ENCODE data around the gene CCHCR1.

Gene CCHCR1

DNA sequence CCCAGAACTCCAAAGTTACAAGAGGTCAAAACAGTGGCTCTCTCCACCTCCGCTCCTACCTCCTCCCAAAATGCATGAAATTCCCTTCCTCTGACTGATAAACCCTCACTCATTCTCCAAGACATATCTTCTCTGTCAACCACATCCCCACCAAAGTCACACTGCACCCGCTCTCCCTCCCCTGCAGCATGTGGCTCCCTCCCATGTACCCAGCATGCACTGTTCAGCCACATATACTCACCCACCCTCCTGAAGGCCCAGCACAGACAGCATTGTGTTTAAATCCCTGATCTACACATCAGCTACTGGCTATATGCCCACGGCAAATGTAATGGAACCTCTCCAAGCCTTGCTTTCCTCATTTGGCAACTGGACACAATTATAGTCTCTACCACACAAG lies 18.4 kb upstream of the CCHCR1 start:
- no peak overlapping the region for H3K4me3 ChIP-seq (ENCODE audit: low read length)
- H3K27ac ChIP-seq (ENCODE audit: low read length) = no peak overlapping the region
- peaks cover 92% of the 10 kb centered on the region for H3K79me2 ChIP-seq (ENCODE audit: low read length)
- H3K27me3 ChIP-seq (ENCODE audit: low read depth, low read length) = no peaks in the 10 kb centered on the region
- H3K36me3 ChIP-seq (replicated peaks; ENCODE audit: low read depth, low read length) = peaks cover 8% of the 10 kb centered on the region
- peaks cover 37% of the 10 kb centered on the region for H3K4me1 ChIP-seq (ENCODE audit: low read length)
- H4K20me1 ChIP-seq (ENCODE audit: insufficient read depth, low read length) = peaks cover 24% of the 10 kb centered on the region
- no peak for TF ChIP-seq EZH2phosphoT487 (IDR thresholded peaks at IDR 0.05; ENCODE audit: low read depth)
- TF ChIP-seq, protein P1, sequence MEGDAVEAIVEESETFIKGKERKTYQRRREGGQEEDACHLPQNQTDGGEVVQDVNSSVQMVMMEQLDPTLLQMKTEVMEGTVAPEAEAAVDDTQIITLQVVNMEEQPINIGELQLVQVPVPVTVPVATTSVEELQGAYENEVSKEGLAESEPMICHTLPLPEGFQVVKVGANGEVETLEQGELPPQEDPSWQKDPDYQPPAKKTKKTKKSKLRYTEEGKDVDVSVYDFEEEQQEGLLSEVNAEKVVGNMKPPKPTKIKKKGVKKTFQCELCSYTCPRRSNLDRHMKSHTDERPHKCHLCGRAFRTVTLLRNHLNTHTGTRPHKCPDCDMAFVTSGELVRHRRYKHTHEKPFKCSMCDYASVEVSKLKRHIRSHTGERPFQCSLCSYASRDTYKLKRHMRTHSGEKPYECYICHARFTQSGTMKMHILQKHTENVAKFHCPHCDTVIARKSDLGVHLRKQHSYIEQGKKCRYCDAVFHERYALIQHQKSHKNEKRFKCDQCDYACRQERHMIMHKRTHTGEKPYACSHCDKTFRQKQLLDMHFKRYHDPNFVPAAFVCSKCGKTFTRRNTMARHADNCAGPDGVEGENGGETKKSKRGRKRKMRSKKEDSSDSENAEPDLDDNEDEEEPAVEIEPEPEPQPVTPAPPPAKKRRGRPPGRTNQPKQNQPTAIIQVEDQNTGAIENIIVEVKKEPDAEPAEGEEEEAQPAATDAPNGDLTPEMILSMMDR (IDR thresholded peaks at IDR 0.05; ENCODE audit: low read depth, low read length) = no peak
- no peaks in the 10 kb centered on the region for H3K9me3 ChIP-seq (ENCODE audit: insufficient read depth, low read length)
- no peak overlapping the region for H3K4me2 ChIP-seq (ENCODE audit: low read length)
- no peak overlapping the region for H2AFZ ChIP-seq (ENCODE audit: low read depth, low read length)
- no peak overlapping the region for H3K9ac ChIP-seq (ENCODE audit: low read length)

DNA sequence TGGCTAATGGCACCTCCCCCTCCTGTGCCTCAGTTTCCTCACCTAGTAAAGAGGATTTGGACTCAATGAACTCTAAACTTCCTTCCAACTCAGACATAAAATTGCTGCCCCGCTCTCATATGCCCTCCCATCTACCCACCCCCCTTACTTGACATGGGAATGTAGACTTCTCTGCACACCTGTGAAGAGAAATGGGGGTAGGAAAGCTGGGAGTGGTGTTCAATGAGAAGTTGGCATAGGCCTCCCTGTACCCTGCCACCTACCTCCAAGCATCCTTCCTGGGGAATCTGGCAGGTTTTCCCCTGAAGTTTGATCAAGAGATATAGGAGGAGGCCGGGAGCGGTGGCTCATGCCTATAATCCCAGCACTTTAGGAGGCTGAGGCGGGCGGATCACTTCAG lies 16.8 kb upstream of the CCHCR1 start:
- Histone ChIP-seq H3K4me1 (ENCODE audit: low read length) (peaks cover 26% of the 10 kb centered on the region), H3K79me2 (ENCODE audit: low read length) (peaks cover 82% of the 10 kb centered on the region), H3K36me3 (replicated peaks; ENCODE audit: low read depth, low read length) (peaks cover 3% of the 10 kb centered on the region), H3K4me2 (ENCODE audit: low read length) (no peak overlapping the region), H3K27me3 (ENCODE audit: low read depth, low read length) (no peaks in the 10 kb centered on the region), H3K4me3 (ENCODE audit: low read length) (no peak overlapping the region), H3K9ac (ENCODE audit: low read length) (no peak overlapping the region), H2AFZ (ENCODE audit: low read depth, low read length) (no peak overlapping the region), H3K27ac (ENCODE audit: low read length) (no peak overlapping the region), H4K20me1 (ENCODE audit: insufficient read depth, low read length) (peaks cover 19% of the 10 kb centered on the region), H3K9me3 (ENCODE audit: insufficient read depth, low read length) (no peaks in the 10 kb centered on the region)
- TF ChIP-seq, protein P1 (IDR thresholded peaks at IDR 0.05; ENCODE audit: low read depth, low read length) = no peak
- TF ChIP-seq EZH2phosphoT487 (IDR thresholded peaks at IDR 0.05; ENCODE audit: low read depth) = no peak

DNA sequence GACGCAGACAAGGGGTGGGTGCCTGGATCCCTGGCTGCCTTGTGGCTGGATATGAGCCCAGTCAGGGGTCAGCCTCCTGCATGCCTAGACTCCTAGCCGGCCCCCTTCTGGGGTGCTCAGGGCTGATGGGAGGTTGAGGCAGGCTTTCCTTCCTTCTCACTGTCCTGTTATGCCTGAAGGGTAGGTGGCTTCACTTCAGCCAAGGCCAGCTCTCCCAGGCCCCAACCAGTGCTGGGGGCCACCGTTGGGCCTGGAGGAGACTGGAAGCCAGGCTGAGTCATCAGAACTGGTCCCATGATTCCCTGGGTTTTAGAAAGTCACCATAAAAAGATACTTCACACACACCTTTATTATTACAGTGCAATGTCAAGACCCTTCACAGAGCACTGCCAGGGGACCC lies 15.8 kb upstream of the CCHCR1 start:
- Histone ChIP-seq H2AFZ (ENCODE audit: low read depth, low read length) (no peak overlapping the region), H3K4me1 (ENCODE audit: low read length) (peaks cover 16% of the 10 kb centered on the region), H3K4me3 (ENCODE audit: low read length) (no peak overlapping the region), H3K9me3 (ENCODE audit: insufficient read depth, low read length) (no peaks in the 10 kb centered on the region), H3K36me3 (replicated peaks; ENCODE audit: low read depth, low read length) (peaks cover 6% of the 10 kb centered on the region), H3K27ac (ENCODE audit: low read length) (no peak overlapping the region), H4K20me1 (ENCODE audit: insufficient read depth, low read length) (peaks cover 15% of the 10 kb centered on the region), H3K9ac (ENCODE audit: low read length) (no peak overlapping the region), H3K4me2 (ENCODE audit: low read length) (no peak overlapping the region), H3K27me3 (ENCODE audit: low read depth, low read length) (no peaks in the 10 kb centered on the region), H3K79me2 (ENCODE audit: low read length) (peaks cover 80% of the 10 kb centered on the region)
- TF ChIP-seq, protein P1 (IDR thresholded peaks at IDR 0.05; ENCODE audit: low read depth, low read length) = no peak
- no peak for TF ChIP-seq EZH2phosphoT487 (IDR thresholded peaks at IDR 0.05; ENCODE audit: low read depth)

DNA sequence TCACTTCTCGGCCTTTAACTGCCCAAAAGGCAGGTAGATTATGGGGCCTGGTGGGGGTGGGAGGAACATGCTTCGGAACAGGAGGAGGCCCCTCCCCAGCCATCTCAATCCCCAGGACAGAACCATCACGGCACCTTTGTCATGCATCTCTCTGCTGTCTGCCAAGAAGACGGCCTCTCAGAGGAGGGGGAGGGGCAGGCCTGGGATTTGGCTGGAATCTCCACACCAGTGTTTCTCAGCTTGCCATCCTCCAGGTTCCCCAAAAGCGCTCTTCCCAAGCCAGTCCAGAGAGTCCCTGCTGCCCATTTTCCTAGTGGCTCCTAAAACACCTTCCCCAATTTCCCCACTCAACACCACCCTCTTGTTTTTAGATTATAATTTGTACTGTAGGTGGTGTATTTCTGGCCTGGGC lies 15.4 kb upstream of the CCHCR1 start:
- Histone ChIP-seq H3K9me3 (ENCODE audit: insufficient read depth, low read length) (no peaks in the 10 kb centered on the region), H3K36me3 (replicated peaks; ENCODE audit: low read depth, low read length) (peaks cover 7% of the 10 kb centered on the region), H3K4me2 (ENCODE audit: low read length) (no peak overlapping the region), H3K27ac (ENCODE audit: low read length) (no peak overlapping the region), H3K79me2 (ENCODE audit: low read length) (peaks cover 78% of the 10 kb centered on the region), H2AFZ (ENCODE audit: low read depth, low read length) (no peak overlapping the region), H3K9ac (ENCODE audit: low read length) (no peak overlapping the region), H4K20me1 (ENCODE audit: insufficient read depth, low read length) (peaks cover 10% of the 10 kb centered on the region), H3K4me1 (ENCODE audit: low read length) (peaks cover 12% of the 10 kb centered on the region), H3K4me3 (ENCODE audit: low read length) (no peak overlapping the region), H3K27me3 (ENCODE audit: low read depth, low read length) (no peaks in the 10 kb centered on the region)
- TF ChIP-seq EZH2phosphoT487 (IDR thresholded peaks at IDR 0.05; ENCODE audit: low read depth) = no peak

Data from OCI-LY3 (cell line).